Activated CD4-positive, alpha-beta memory T cell treated with anti-CD3 and anti-CD28 coated beads for 36 hours (primary cell): ENCODE measurements around the gene GTF2H4. TPM values are rescaled to one million over a fixed set of nuclear protein-coding genes. Genes with fewer than 3 reads are reported as not detected.
"Not testable (repeated sequence)": the region's sequence is repeated elsewhere in the genome, so short reads cannot be mapped to it uniquely, and the experiment has no call there.

Source experiments
- CTCF ChIA-PET: fragments of 350-600 bp; sonication (Branson Sonifier 250); formaldehyde crosslinking; loops from one replicate; lab custom pipeline; 2021; ENCODE audit warnings: antibody characterized with exemption, inconsistent platforms; lab: Charles Lee
- POLR2A ChIA-PET: fragments of 350-600 bp; sonication (Branson Sonifier 250); formaldehyde crosslinking; loops from one replicate; lab custom pipeline; 2021; ENCODE audit warnings: antibody characterized with exemption; lab: Charles Lee
- DNase-seq: peaks from one replicate; pipeline ENCODE4 v3.0.0-alpha.2; 2020
- H3K27ac Mint-ChIP-seq: one replicate; pipeline ENCODE4 v1.8.0; 2021; ENCODE audit warnings: mixed read lengths
- H3K27me3 Mint-ChIP-seq: one replicate; pipeline ENCODE4 v1.8.0; 2021; ENCODE audit warnings: mixed read lengths
- H3K36me3 Mint-ChIP-seq: one replicate; pipeline ENCODE4 v1.8.0; 2021; ENCODE audit warnings: mixed read lengths
- H3K4me1 Mint-ChIP-seq: one replicate; pipeline ENCODE4 v1.8.0; 2021; ENCODE audit warnings: low read depth, mixed read lengths
- H3K4me3 Mint-ChIP-seq: one replicate; pipeline ENCODE4 v1.8.0; 2021; ENCODE audit warnings: mild to moderate bottlenecking, mixed read lengths
- H3K9me3 Mint-ChIP-seq: one replicate; pipeline ENCODE4 v1.8.0; 2021; ENCODE audit warnings: mixed read lengths
- intact Hi-C: fragments of 100-400 bp; cut with micrococcal nuclease; formaldehyde crosslinking; loops from one replicate; pipeline ENCODE4 v1.15.1; 2023
- total RNA-seq, 2 experiments: library from RNA; stranded (reverse); gene quantifications; one replicate each; pipeline ENCODE4 v1.2.3, GENCODE V29; 2021

GTF2H4 gene
- total RNA-seq, 2 experiments from 2014 or later: 35.2 to 39.2 TPM

- DNase-seq: peak; percentile 12
- intact Hi-C loops: loop anchor here (1.0 to 2.0 kb wide), 3 partner anchors 86 to 164 kb away; no protein-coding TSS in a partner anchor
- peaks cover 25% of the 10 kb centered on the region for H3K36me3 Mint-ChIP-seq
- ChIA-PET CTCF (interaction anchor here (0.5 to 5.5 kb wide), 23 partner anchors 9 to 277 kb away, joined by 3 to 82 read pairs (median 5); no protein-coding TSS in a partner anchor), POLR2A (interaction anchor here (0.6 to 2.1 kb wide), 3 partner anchors 31 to 165 kb away, joined by 3 to 7 read pairs (median 4); partner anchors contain the start of gene DDR1)
- H3K4me1 Mint-ChIP-seq: peaks cover 26% of the 10 kb centered on the region
- peak overlapping the region; percentile 94 for H3K4me3 Mint-ChIP-seq
- H3K9me3 Mint-ChIP-seq: no peaks in the 10 kb centered on the region
- H3K27ac Mint-ChIP-seq: peak overlapping the region; percentile 82
- H3K27me3 Mint-ChIP-seq: no peaks in the 10 kb centered on the region
These were observed 7.0 kb downstream of the GTF2H4 start for GRCh38 chr6:30914854-30915590.

GRCh38 chr6:30915591-30915946 lies 7.6 kb downstream of the GTF2H4 start:
- ChIA-PET CTCF (interaction anchor here (0.6 to 5.5 kb wide), 28 partner anchors 9 to 277 kb away, joined by 3 to 82 read pairs (median 4); no protein-coding TSS in a partner anchor), POLR2A (interaction anchor here (0.6 to 2.1 kb wide), 2 partner anchors 32 to 164 kb away, joined by 4 to 7 read pairs; partner anchors contain the start of gene DDR1)
- no peak overlapping the region for H3K27ac Mint-ChIP-seq
- peak; percentile 14 for DNase-seq
- peaks cover 27% of the 10 kb centered on the region for H3K36me3 Mint-ChIP-seq
- peak overlapping the region; percentile 94 for H3K4me3 Mint-ChIP-seq
- H3K27me3 Mint-ChIP-seq: no peaks in the 10 kb centered on the region
- no peaks in the 10 kb centered on the region for H3K9me3 Mint-ChIP-seq
- H3K4me1 Mint-ChIP-seq: peaks cover 26% of the 10 kb centered on the region
- intact Hi-C loops: loop anchor here (1.0 to 2.0 kb wide), 3 partner anchors 87 to 164 kb away; no protein-coding TSS in a partner anchor

GRCh38 chr6:30917041-30917440 lies 9.0 kb downstream of the GTF2H4 start:
- intact Hi-C loops: no loop called here
- H3K27me3 Mint-ChIP-seq: no peaks in the 10 kb centered on the region
- peaks cover 32% of the 10 kb centered on the region for H3K36me3 Mint-ChIP-seq
- POLR2A ChIA-PET: no interaction called here
- no peaks in the 10 kb centered on the region for H3K9me3 Mint-ChIP-seq
- H3K4me3 Mint-ChIP-seq: no peak overlapping the region
- H3K27ac Mint-ChIP-seq: no peak overlapping the region
- H3K4me1 Mint-ChIP-seq: peaks cover 26% of the 10 kb centered on the region
- CTCF ChIA-PET: interaction anchor here (0.5 to 5.5 kb wide), 6 partner anchors 42 to 170 kb away, joined by 3 to 54 read pairs (median 14); no protein-coding TSS in a partner anchor
- DNase-seq: no peak

GRCh38 chr6:30917487-30917886 lies 9.5 kb downstream of the GTF2H4 start:
- POLR2A ChIA-PET: no interaction called here
- peaks cover 26% of the 10 kb centered on the region for H3K4me1 Mint-ChIP-seq
- intact Hi-C loops: no loop called here
- H3K27me3 Mint-ChIP-seq: no peaks in the 10 kb centered on the region
- H3K4me3 Mint-ChIP-seq: no peak overlapping the region
- no peaks in the 10 kb centered on the region for H3K9me3 Mint-ChIP-seq
- DNase-seq: no peak
- CTCF ChIA-PET: interaction anchor here (0.5 to 5.5 kb wide), 5 partner anchors 42 to 170 kb away, joined by 3 to 54 read pairs (median 10); no protein-coding TSS in a partner anchor
- no peak overlapping the region for H3K27ac Mint-ChIP-seq
- peaks cover 36% of the 10 kb centered on the region for H3K36me3 Mint-ChIP-seq

GRCh38 chr6:30918670-30919069 lies 10.7 kb downstream of the GTF2H4 start:
- ChIA-PET CTCF (interaction anchor here (1.1 to 2.1 kb wide), 3 partner anchors 161 to 169 kb away, joined by 4 to 19 read pairs (median 4); no protein-coding TSS in a partner anchor), POLR2A (no interaction called here)
- H3K4me1 Mint-ChIP-seq: peaks cover 20% of the 10 kb centered on the region
- H3K27me3 Mint-ChIP-seq: no peaks in the 10 kb centered on the region
- intact Hi-C loops: no loop called here
- DNase-seq: no peak
- H3K27ac Mint-ChIP-seq: no peak overlapping the region
- no peak overlapping the region for H3K4me3 Mint-ChIP-seq
- H3K36me3 Mint-ChIP-seq: peaks cover 31% of the 10 kb centered on the region
- no peaks in the 10 kb centered on the region for H3K9me3 Mint-ChIP-seq

- no peak for DNase-seq
- POLR2A ChIA-PET: no interaction called here
- CTCF ChIA-PET: no interaction called here
- H3K36me3 Mint-ChIP-seq: peaks cover 34% of the 10 kb centered on the region
- intact Hi-C loops: no loop called here
- H3K4me1 Mint-ChIP-seq: no peaks in the 10 kb centered on the region
- no peak overlapping the region for H3K4me3 Mint-ChIP-seq
- H3K9me3 Mint-ChIP-seq: no peaks in the 10 kb centered on the region
- no peak overlapping the region for H3K27ac Mint-ChIP-seq
- H3K27me3 Mint-ChIP-seq: no peaks in the 10 kb centered on the region
These were observed 14.4 kb downstream of the GTF2H4 start for GRCh38 chr6:30922447-30922852.

GRCh38 chr6:30924040-30924627 lies 16.1 kb downstream of the GTF2H4 start:
- peaks cover 46% of the 10 kb centered on the region for H3K36me3 Mint-ChIP-seq
- H3K4me1 Mint-ChIP-seq, intact Hi-C loops, POLR2A ChIA-PET, H3K4me3 Mint-ChIP-seq, H3K27me3 Mint-ChIP-seq, H3K27ac Mint-ChIP-seq, DNase-seq: not testable (repeated sequence)
- H3K9me3 Mint-ChIP-seq: peaks cover 12% of the 10 kb centered on the region
- CTCF ChIA-PET: interaction anchor here (1.3 kb wide), 1 partner anchor 159 kb away, joined by 4 read pairs; no protein-coding TSS in a partner anchor

- Mint-ChIP-seq H3K4me3 (no peak overlapping the region), H3K9me3 (peaks cover 12% of the 10 kb centered on the region), H3K27ac (no peak overlapping the region), H3K27me3 (no peaks in the 10 kb centered on the region), H3K4me1 (no peaks in the 10 kb centered on the region), H3K36me3 (peaks cover 38% of the 10 kb centered on the region)
- CTCF ChIA-PET: no interaction called here
- intact Hi-C loops: no loop called here
- POLR2A ChIA-PET: no interaction called here
- no peak for DNase-seq
These were observed 18.6 kb downstream of the GTF2H4 start for GRCh38 chr6:30926644-30927043.

- peaks cover 37% of the 10 kb centered on the region for H3K36me3 Mint-ChIP-seq
- H3K4me1 Mint-ChIP-seq, DNase-seq, CTCF ChIA-PET, intact Hi-C loops, H3K27ac Mint-ChIP-seq, POLR2A ChIA-PET, H3K27me3 Mint-ChIP-seq, H3K4me3 Mint-ChIP-seq: not testable (repeated sequence)
- peaks cover 12% of the 10 kb centered on the region for H3K9me3 Mint-ChIP-seq
These were observed 19.1 kb downstream of the GTF2H4 start for GRCh38 chr6:30927080-30927479.

GRCh38 chr6:30928677-30929076 lies 20.7 kb downstream of the GTF2H4 start:
- Mint-ChIP-seq H3K9me3 (peaks cover 12% of the 10 kb centered on the region), H3K4me3 (no peak overlapping the region), H3K27me3 (no peaks in the 10 kb centered on the region), H3K27ac (no peak overlapping the region), H3K4me1 (no peaks in the 10 kb centered on the region), H3K36me3 (peaks cover 33% of the 10 kb centered on the region)
- CTCF ChIA-PET: interaction anchor here (0.9 to 2.2 kb wide), 2 partner anchors 29 to 151 kb away, joined by 3 to 8 read pairs; no protein-coding TSS in a partner anchor
- POLR2A ChIA-PET: no interaction called here
- intact Hi-C loops: no loop called here
- no peak for DNase-seq

GRCh38 chr6:30930506-30930905 lies 22.5 kb downstream of the GTF2H4 start:
- Mint-ChIP-seq H3K27me3 (no peaks in the 10 kb centered on the region), H3K27ac (no peak overlapping the region), H3K4me3 (no peak overlapping the region), H3K36me3 (peaks cover 26% of the 10 kb centered on the region), H3K9me3 (peaks cover 12% of the 10 kb centered on the region), H3K4me1 (no peaks in the 10 kb centered on the region)
- CTCF ChIA-PET: interaction anchor here (1.2 to 2.2 kb wide), 2 partner anchors 15 to 149 kb away, joined by 5 to 8 read pairs; no protein-coding TSS in a partner anchor
- no peak for DNase-seq
- intact Hi-C loops: no loop called here
- POLR2A ChIA-PET: no interaction called here

- Mint-ChIP-seq H3K27ac (no peak overlapping the region), H3K27me3 (peaks cover 2% of the 10 kb centered on the region), H3K9me3 (peaks cover 12% of the 10 kb centered on the region), H3K4me1 (no peaks in the 10 kb centered on the region), H3K36me3 (peaks cover 24% of the 10 kb centered on the region), H3K4me3 (no peak overlapping the region)
- no peak for DNase-seq
- ChIA-PET POLR2A (no interaction called here), CTCF (no interaction called here)
- intact Hi-C loops: no loop called here
These were observed 23.3 kb downstream of the GTF2H4 start for GRCh38 chr6:30931272-30931671.
